Stimulated activated CD4-positive, alpha-beta T cell treated with anti-CD3 and anti-CD28 coated beads, TNF-alpha, amount 100 ng/mL, for 4 hours (primary cell): ENCODE measurements around the gene RCBTB2.
A peak's percentile ranks its signal among the peaks of the same experiment; 100 is the strongest.

ENCODE experiments used
- DNase-seq, 3 experiments: peaks; one replicate each; pipeline ENCODE4 v3.0.0-alpha.2; 2020; ENCODE audit warnings: low read depth in 3 of 3

The RCBTB2 gene

DNA sequence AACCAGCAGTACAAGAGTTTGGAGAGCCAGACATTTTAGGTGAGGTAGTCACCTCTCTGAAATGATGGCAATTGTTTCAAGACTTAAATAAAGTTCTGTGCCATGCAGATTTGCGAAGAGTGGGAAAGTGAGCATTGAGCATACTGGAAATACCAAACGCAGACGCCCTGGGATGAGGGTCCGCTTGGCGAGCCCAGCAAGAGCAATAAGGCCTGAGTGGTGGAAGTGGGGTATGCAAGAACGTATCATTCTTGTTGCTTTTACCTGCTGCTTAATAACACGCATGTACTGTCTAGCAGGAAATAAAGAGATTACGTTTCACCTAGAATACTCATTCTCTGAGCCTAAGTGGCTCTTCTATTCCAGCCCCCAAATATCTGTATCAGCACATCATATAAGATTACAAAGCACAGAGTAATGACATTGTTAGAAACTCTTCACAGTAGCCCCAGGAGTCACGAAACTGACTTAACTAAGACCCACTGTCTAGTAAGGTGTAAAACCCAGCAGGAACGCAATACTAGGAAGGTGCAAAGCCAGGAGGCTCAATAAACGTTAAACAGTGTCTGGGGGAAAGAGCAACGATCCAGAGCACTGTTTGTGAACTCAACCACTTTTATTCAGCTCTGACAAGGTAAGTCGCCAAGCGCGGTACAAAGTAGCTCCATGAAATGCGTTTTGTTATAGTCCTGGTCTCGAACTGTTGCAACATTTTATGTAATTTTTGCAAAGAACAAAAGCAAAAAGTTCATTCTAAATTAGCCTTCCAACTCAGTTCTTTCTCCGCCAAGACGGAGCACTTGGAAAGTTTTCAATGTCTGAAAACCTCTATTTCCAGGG, 1.2 kb downstream of the RCBTB2 start:
- no peak for DNase-seq

DNA sequence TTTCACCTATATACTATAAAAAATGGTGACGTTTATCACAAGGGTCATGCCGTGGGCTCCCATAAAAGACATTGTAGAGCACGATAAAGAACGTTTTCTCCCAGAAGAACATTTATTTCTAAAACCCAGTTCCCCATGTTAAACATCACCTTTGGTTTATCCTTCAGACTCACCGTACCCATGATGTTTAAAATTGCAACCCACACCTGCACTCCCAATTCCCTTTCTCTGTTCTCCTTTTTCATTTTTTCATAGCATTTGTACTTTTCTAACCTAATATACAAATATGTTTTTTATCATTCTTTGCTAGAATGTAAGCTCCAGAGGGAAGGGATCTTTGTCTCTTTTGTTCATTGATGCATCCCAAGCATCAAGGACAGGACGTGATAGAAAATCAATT, 2.0 kb downstream of the RCBTB2 start:
- DNase-seq = no peak

DNA sequence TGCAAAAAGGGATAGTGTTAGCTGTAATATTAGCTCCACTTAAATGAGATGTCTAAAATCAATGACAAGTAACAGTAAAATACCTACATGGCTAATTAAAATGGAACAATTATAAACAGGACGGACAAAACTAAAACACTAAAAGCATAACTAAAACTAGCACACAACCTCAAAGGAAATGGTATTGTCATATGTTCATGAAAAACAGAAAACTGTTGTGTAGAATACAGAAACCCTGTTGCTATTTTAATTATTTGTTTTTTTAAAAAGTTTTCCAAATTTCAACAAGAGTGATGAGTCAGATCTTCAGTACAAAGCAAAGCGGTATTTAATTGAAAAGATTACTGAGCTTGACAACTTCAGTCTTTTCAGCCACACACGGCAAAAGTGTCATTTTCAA, 4.2 kb downstream of the RCBTB2 start:
- no peak for DNase-seq

GRCh38 chr13:48527955-48528354, 4.9 kb downstream of the RCBTB2 start:
- DNase-seq = no peak

- DNase-seq = no peak
These were observed 6.6 kb downstream of the RCBTB2 start for GRCh38 chr13:48526286-48526685.

GRCh38 chr13:48518083-48518482, 14.8 kb downstream of the RCBTB2 start:
- DNase-seq = no peak

- DNase-seq = no peak
These were observed 17.1 kb downstream of the RCBTB2 start for GRCh38 chr13:48515732-48516131.

DNA sequence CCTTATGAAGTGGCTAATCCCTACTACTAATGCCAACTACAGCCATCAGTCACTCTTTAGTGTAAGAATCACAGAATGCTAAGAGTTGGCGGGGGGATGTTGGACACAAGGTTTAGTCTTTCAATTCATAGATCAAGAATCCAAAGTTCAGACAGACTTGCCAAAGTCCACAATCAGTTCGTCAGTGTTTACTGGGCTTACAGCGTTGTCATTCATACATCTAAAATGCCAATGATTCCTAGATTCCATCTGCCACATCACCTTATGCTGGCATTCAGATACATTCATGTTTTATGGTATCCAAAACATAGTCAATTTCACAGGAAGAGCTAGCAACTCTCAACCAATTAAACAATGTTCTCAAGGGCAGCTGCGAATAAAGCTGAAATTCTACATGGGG, 18.1 kb downstream of the RCBTB2 start:
- no peak for DNase-seq

GRCh38 chr13:48511621-48512230, 21.2 kb downstream of the RCBTB2 start:
- no peak for DNase-seq

DNA sequence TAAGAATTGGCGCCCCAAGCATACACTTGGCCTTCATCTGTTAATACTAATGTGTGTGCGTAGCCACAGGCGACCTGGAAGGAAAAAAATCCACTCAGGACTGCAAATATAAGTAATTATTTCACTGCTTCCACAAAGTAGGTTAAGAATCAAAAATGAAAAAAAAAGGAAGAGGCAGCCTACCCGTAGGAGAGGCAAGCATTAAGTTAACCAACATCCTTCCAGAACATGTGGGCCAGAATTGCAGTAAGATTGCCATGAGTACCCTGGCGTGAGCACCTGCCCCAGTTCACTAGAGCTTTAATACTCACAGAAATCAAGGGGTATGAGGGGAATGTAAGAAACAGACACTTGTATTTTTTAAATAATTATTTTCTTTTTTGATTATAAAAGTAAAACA, 22.2 kb downstream of the RCBTB2 start:
- DNase-seq = no peak

DNA sequence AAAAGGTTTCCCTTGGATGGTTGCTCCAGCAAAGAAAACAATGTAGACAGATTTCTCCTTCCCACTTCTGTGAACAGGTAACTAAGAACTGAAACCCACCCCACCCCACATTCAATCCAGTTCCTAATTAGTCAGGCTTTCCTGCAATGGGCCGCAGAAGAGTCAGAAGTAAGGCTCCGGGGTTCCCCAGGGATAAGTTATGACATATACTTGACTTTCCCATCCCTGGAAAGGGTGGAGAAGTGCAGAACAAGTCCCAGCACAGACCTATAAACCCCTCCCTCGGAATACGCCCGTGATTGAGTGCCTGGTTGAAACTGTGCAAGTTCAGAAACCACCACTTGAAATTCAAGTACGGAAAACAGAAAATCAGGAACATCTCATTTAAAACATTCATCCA, 24.9 kb downstream of the RCBTB2 start:
- DNase-seq = no peak

DNA sequence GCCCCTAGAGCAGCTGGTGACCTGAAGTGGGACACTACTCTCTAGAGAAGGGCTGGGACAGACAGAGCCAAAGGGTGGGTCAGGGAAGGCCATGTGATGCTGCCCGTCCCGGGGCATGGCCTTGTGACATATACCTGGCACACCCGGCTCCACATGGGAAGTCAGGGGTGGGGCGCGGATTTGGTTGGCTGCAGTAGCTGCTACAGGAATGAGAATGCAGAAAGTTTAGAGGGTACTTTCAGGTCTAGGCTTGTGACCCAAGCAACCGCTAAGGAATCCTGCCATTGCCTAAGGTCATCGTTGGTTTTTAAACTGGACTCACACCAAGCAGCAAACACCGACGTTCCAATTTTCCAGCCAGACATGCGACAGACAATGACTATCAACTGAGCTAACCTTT, 25.9 kb downstream of the RCBTB2 start:
- no peak for DNase-seq

DNA sequence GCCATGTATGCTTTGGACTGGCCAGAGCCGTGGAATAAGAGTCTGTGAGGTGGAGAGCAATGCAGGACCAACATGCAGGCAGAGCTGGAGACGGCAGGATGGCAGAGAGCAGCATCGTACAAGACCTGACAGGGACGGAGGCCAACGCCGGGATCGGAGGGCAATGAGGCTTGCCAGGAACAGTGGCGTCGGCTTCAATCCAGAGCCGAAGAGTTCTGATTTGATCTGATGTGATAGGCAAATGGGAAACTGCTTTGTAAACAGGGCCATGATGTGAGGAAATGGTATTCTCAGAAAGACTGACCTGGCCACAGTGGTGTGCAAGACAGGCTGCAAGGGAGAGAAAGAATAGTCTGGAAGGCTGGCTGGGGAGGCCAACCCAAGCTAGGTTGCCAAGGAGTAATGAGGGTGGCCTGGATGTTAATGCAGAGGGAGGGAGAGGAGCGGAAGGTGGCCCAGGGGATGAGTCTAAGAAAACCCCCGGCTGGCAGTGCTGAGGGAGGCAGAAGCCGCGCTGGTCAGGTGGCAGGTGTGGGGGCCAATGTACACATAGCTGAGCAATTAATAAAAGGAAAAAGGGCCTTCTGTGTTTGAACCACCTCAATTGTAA, 26.7 kb downstream of the RCBTB2 start:
- DNase-seq = no peak

DNA sequence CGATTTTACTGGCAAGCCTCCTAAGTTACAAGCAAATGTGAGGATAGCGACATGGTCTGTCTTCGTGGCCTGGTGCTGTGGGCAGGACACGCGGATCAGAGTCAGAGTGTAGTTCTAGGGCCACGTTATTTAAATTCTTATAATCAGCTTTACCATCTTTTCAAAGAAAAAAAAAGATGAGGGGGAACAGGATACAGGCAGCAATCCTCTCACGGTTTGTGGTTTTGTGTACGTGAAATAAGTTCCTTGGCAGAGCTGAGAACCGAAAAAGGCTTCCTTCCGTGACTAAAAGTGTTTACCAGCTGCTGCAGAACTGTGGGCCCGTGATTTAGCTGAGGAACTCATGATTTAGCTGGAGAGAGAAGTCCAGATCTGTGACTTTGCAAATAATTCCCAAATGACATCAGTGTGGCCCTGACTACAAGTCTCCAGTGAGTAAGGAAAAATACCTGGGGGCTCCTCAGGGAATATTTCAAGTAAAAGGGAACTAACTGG, 27.2 kb downstream of the RCBTB2 start:
- DNase-seq = peak in 1 of 3 experiments; percentile 17

GRCh38 chr13:48505012-48505411, 27.9 kb downstream of the RCBTB2 start:
- no peak for DNase-seq

DNA sequence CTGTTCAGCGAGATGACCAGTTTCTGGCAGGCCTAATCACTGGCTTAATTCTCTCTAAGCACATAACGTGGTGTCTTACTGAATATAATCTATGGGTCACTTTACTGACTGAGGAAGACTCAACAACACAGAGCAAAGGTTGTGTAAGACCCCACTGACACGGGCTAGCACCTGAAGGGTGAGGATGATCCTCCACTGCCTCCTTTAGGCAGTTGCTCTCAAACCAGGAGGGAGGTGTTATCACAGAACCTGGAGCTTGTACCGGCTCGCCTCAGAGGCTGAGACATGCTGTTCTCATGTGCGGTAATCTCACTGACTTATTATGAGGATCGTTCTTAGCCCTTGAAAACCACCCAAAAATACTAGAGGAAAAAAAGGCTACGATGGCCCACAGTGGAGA, 28.3 kb downstream of the RCBTB2 start:
- DNase-seq = no peak

GRCh38 chr13:48502601-48503319, 30.1 kb downstream of the RCBTB2 start:
- DNase-seq = no peak

GRCh38 chr13:48501705-48502104, 31.2 kb downstream of the RCBTB2 start:
- no peak for DNase-seq

GRCh38 chr13:48500652-48501197, 32.2 kb downstream of the RCBTB2 start:
- DNase-seq = no peak

DNA sequence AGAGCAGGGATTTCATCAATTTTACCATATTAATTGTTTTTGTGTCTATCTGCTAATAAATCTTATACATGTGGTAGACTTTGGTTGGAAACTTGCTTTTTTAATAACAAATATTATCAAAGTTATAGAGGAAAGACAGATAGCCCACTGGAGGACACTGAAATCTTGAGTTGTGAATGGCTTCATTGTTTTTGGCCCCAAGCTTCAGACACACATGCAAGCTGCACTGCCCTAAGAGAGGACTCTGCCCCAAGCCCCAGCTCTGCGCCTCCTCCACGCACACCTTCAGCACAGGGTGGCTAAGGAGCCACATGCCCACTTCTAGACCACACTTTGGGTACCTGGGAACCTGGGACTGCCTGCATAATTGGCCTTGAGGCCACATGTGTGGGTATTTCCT, 35.2 kb downstream of the RCBTB2 start:
- DNase-seq = no peak

- no peak for DNase-seq
These were observed 36.4 kb downstream of the RCBTB2 start for GRCh38 chr13:48496271-48497161.
